Heart right ventricle (tissue), 16 donors: ENCODE measurements around the gene WASHC2C. TPM values are rescaled to one million over a fixed set of nuclear protein-coding genes. Genes with fewer than 3 reads are reported as not detected.
"Not testable (repeated sequence)": the region's sequence is repeated elsewhere in the genome, so short reads cannot be mapped to it uniquely, and the experiment has no call there.

Experiments used
- ATAC-seq, 8 donors: fragments of 200-7000 bp; cut with Tn5 transposase; one replicate each; pipeline ENCODE4 v1.9.1; 2020; ENCODE audit warnings: mild to moderate bottlenecking in 8 of 8, moderate library complexity in 8 of 8, moderate number of reproducible peaks in 1 of 8
- DNase-seq, 2 donors: peaks; one replicate each; pipeline ENCODE4 v3.0.0-alpha.2; 2020
- H3K27ac ChIP-seq, 10 donors: fragments of 200-600 bp; sonication (generic) in 2 of 10; one replicate each; pipeline versions ENCODE4 v1.5.0 to v1.8.0; 2020 to 2022; ENCODE audit warnings: mild to moderate bottlenecking in 3 of 10
- H3K27me3 ChIP-seq, 7 donors: fragments of 200-600 bp; one replicate each; pipeline ENCODE4 v1.8.0; 2021 to 2022; ENCODE audit warnings: mild to moderate bottlenecking in 2 of 7
- H3K36me3 ChIP-seq, 9 donors: fragments of 200-600 bp; sonication (generic) in 1 of 9; one replicate each; pipeline versions ENCODE4 v1.5.0 to v1.8.0; 2020 to 2022; ENCODE audit warnings: mild to moderate bottlenecking in 2 of 9
- H3K4me1 ChIP-seq, 9 donors: fragments of 200-600 bp; sonication (generic) in 1 of 9; one replicate each; pipeline versions ENCODE4 v1.5.0 to v1.8.0; 2020 to 2022; ENCODE audit warnings: mild to moderate bottlenecking in 4 of 9
- H3K4me3 ChIP-seq, 10 donors: fragments of 200-600 bp; sonication (generic) in 2 of 10; one replicate each; pipeline versions ENCODE4 v1.5.0 to v1.8.0; 2020 to 2022; ENCODE audit warnings: mild to moderate bottlenecking in 7 of 10, moderate library complexity in 2 of 10
- H3K9me3 ChIP-seq, 11 donors: fragments of 200-600 bp in 10 of 11; sonication (generic) in 2 of 11; one replicate each; pipeline versions ENCODE4 v1.5.0 to v1.8.0; 2013 to 2022; ENCODE audit warnings: mild to moderate bottlenecking in 2 of 11, control low read depth in 1 of 11, moderate library complexity in 1 of 11
- WGBS, 2 donors: extraction: QIAGEN DNeasy Blood & Tissue Kit; methylation state at CpG; one replicate each; pipeline ENCODE4 v1.1.7; 2013; ENCODE audit warnings: inconsistent platforms in 1 of 2; 5-methylcytosine and 5-hydroxymethylcytosine counted together
- intact Hi-C, 10 donors: fragments of 100-400 bp; cut with DNase I; formaldehyde crosslinking; loops; one replicate each; pipeline versions ENCODE4 v1.11.1 to v1.14.2; 2022
- polyA plus RNA-seq, 2 donors: library from polyadenylated mRNA; stranded (reverse); fragments of 200-250 nt; gene quantifications; one replicate each; pipeline ENCODE4 v1.2.3, GENCODE V29; 2013
- total RNA-seq, 10 donors: library from RNA; stranded (reverse); fragmentation: NEBNext Ultra II Directional in 3 of 10; extraction: Animal tissue kit (Norgen Biotek cat#: 25700) in 3 of 10; gene quantifications; one replicate each; pipeline versions ENCODE4 v1.2.1 to v1.2.4, GENCODE V29; 2021 to 2023
- TF ChIP-seq, protein P1 (sequence below), 9 donors: fragments of 200-600 bp; sonication (generic) in 2 of 9; IDR thresholded peaks; one replicate each; pipeline versions ENCODE4 v1.5.0 to v1.8.0; 2021 to 2022; ENCODE audit warnings: antibody characterized with exemption in 9 of 9, mild to moderate bottlenecking in 5 of 9, moderate library complexity in 1 of 9
- donor health status: Arrhythmogenic right ventricular cardiomyopathy.
- donor health status: ischemic (EF 13 %, LVEDD 7.1; RV severe dilation, severe dysfunction).
- donor health status: healthy with polysubstance abuse.
- donor health status: DM: no; HTN: yes; CAD: no.
- donor health status: DM: no; HTN: no; CAD: no.
- donor health status: ischemic (EF 25% LVEDD 6.9; RV normal size, moderate dysfunction).
- donor health status: ischemic (EF 25% LVEDD 5.7; RV mildly dilated, moderate dysfunction).
- donor health status: healthy.
- donor health status: DM: yes; HTN: yes; CAD: no.
- donor health status: Ischemic cardiomyopathy.
- donor health status: ischemic (EF 35%, LVEDD 5.7; RV mildly dilated, moderate dysfunction).
- donor health status: nonischemic (EF 11% LVEDD 7.7; RV severe dilation, severe dysfunction).
- donor health status: DM: yes; HTN: yes; CAD: no.
- donor health status: PGD.
- donor health status: ischemic (EF 29% LVEDD 5.4; RV normal size, mild dysfunction).
- donor health status: nonischemic (EF 23%, LVEDD 6.1; RV moderate dilation, normal function).

The WASHC2C gene
- total and polyA plus RNA-seq, 12 donors: 10.1 to 32.8 (median 26.0) TPM

DNA sequence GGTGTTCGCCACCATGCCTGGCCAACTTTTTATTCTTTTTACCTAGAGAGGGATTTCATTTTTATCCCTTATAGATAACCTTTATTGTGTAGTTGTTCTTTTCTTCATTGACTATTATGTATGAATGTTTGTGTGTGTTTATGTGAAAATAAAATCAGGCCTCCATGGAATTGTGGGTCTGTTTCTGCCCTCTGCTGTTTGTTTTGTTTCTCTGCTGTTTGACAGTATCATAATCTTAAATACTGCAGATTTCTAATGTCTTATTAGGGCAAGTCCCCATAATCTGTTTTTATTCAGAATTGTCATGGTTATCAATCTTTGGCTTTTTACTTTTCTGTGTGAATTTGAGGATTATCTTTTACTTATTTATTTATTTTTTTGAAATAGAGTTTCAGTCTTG, 7.8 kb downstream of the WASHC2C start:
- TF ChIP-seq, protein P1, sequence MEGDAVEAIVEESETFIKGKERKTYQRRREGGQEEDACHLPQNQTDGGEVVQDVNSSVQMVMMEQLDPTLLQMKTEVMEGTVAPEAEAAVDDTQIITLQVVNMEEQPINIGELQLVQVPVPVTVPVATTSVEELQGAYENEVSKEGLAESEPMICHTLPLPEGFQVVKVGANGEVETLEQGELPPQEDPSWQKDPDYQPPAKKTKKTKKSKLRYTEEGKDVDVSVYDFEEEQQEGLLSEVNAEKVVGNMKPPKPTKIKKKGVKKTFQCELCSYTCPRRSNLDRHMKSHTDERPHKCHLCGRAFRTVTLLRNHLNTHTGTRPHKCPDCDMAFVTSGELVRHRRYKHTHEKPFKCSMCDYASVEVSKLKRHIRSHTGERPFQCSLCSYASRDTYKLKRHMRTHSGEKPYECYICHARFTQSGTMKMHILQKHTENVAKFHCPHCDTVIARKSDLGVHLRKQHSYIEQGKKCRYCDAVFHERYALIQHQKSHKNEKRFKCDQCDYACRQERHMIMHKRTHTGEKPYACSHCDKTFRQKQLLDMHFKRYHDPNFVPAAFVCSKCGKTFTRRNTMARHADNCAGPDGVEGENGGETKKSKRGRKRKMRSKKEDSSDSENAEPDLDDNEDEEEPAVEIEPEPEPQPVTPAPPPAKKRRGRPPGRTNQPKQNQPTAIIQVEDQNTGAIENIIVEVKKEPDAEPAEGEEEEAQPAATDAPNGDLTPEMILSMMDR (IDR thresholded peaks at IDR 0.05): peak in 7 of 9 donors; percentile 22 to 49 (median 36)
- H3K4me1 ChIP-seq, H3K9me3 ChIP-seq, H3K27me3 ChIP-seq, DNase-seq, H3K27ac ChIP-seq, H3K4me3 ChIP-seq, intact Hi-C loops, ATAC-seq: not testable (repeated sequence)
- no CpG with 5 or more reads among the region's 1 CpG for WGBS, 2 donors
- H3K36me3 ChIP-seq: peaks cover 0 to 53% (median 0%) of the 10 kb centered on the region in 9 donors

DNA sequence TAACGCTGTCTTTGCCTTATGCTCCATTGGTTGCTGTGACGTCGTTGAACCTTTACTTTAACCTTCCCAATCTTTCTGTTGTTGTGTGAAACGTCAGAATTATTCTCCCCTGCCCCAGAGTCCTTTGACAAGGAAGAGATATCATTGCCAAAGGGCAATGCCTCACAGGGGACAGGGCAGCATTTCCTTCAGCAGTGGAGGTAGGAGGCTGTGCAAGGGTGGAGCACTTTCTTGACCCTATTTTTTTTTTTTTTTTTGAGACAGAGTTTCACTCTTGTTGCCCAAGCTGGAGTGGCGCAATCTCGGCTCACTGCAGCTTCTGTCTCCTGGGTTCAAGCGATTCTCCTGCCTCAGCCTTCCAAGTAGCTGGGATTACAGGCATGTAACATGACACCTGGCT, 14.5 kb downstream of the WASHC2C start:
- intact Hi-C loops, H3K4me1 ChIP-seq, H3K27ac ChIP-seq, H3K27me3 ChIP-seq, DNase-seq, ATAC-seq, H3K4me3 ChIP-seq, H3K9me3 ChIP-seq: not testable (repeated sequence)
- 85 to 90% methylated on average over 7 of the region's 7 CpGs for WGBS, 2 donors
- H3K36me3 ChIP-seq: peaks cover 0 to 58% (median 2%) of the 10 kb centered on the region in 9 donors

- peaks cover 0 to 61% (median 2%) of the 10 kb centered on the region in 9 donors for H3K36me3 ChIP-seq
- intact Hi-C loops: not testable (repeated sequence)
Observed at GRCh38 chr10:45742014-45742413, 14.9 kb downstream of the WASHC2C start.

GRCh38 chr10:45751141-45751540, 24.1 kb downstream of the WASHC2C start:
- DNase-seq, intact Hi-C loops, H3K4me3 ChIP-seq, H3K27me3 ChIP-seq, H3K4me1 ChIP-seq, ATAC-seq, H3K9me3 ChIP-seq, H3K27ac ChIP-seq: not testable (repeated sequence)
- H3K36me3 ChIP-seq: peaks cover 0 to 63% (median 7%) of the 10 kb centered on the region in 9 donors
- WGBS, 2 donors: 84 to 85% methylated on average over 1 of the region's 4 CpGs

More at GRCh38 chr10:45742014-45742413, 14.9 kb downstream of the WASHC2C start:
- H3K27ac ChIP-seq, H3K4me3 ChIP-seq, H3K4me1 ChIP-seq, H3K9me3 ChIP-seq, DNase-seq, H3K27me3 ChIP-seq, ATAC-seq: not testable (repeated sequence)
- WGBS, 2 donors: 94 to 95% methylated on average over 6 of the region's 7 CpGs

- DNase-seq, H3K9me3 ChIP-seq, intact Hi-C loops, ATAC-seq, H3K4me1 ChIP-seq, H3K27me3 ChIP-seq, H3K4me3 ChIP-seq, H3K27ac ChIP-seq: not testable (repeated sequence)
- peaks cover 0 to 57% (median 7%) of the 10 kb centered on the region in 9 donors for H3K36me3 ChIP-seq
- 86 to 90% methylated on average over 3 to 4 of the region's 5 CpGs for WGBS, 2 donors
Observed at GRCh38 chr10:45752210-45752609, 25.1 kb downstream of the WASHC2C start.

DNA sequence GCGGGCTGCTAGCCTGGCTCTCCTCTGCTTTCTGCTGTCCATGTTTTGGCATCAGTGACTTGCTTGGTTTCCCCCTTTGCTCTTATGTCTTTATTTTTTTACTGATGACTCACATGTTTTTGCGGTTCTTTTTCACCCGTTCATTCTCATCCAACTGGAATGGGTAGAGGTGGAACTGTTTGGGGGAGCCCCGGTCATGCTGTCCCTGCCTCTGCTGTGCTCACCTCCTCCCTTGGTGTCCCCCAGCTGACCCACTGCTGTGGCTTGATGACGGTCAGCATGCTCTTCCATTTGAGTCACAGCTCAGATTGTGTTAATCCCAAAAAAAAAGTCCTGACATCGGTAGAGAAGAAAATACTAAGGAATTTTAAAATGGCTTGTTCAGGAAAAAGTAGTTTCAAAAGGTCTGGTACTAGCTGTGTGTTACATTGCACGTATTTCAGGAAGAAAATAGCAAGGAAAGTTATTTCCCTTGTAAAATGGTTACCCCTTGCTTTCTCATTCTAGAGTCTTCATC, 27.0 kb downstream of the WASHC2C start:
- H3K9me3 ChIP-seq, H3K4me1 ChIP-seq, H3K27ac ChIP-seq, H3K27me3 ChIP-seq, intact Hi-C loops, ATAC-seq, DNase-seq, H3K4me3 ChIP-seq: not testable (repeated sequence)
- 92 to 96% methylated on average over 5 of the region's 7 CpGs for WGBS, 2 donors
- peaks cover 0 to 62% (median 7%) of the 10 kb centered on the region in 9 donors for H3K36me3 ChIP-seq

DNA sequence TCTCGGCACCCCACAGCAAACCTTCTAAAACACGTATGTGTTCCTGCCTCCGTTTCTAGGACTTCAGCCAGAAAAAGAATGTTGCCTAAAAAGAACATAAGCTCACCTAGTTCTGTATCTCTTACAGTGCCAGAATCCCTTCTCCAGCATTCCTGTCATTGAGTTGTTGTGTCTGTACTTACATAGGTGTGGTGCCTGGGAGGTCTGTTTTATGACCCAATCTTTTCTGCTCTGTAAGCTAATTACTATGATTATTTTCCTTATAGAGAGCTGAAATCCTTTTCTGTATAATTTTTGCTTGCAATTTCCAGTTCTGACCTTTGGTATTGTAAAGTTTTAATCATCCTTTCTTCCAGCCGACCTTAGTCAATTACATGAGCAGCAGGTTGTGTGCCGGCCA, 28.0 kb downstream of the WASHC2C start:
- WGBS, 2 donors: 91 to 92% methylated on average over 3 of the region's 5 CpGs

GRCh38 chr10:45756065-45756464, 29.0 kb downstream of the WASHC2C start:
- H3K4me1 ChIP-seq, DNase-seq, H3K27me3 ChIP-seq, H3K27ac ChIP-seq, H3K4me3 ChIP-seq, intact Hi-C loops, H3K9me3 ChIP-seq: not testable (repeated sequence)
- WGBS, 2 donors: 23 to 78% methylated on average over 1 of the region's 3 CpGs
- H3K36me3 ChIP-seq: peaks cover 0 to 59% (median 7%) of the 10 kb centered on the region in 9 donors
- ATAC-seq: peak in 5 of 8 donors; percentile 62 to 81 (median 68)

More for the DNA sequence above, 28.0 kb downstream of the WASHC2C start:
- H3K4me1 ChIP-seq, H3K9me3 ChIP-seq, H3K27me3 ChIP-seq, intact Hi-C loops, H3K4me3 ChIP-seq, H3K27ac ChIP-seq, DNase-seq, ATAC-seq: not testable (repeated sequence)
- peaks cover 0 to 59% (median 7%) of the 10 kb centered on the region in 9 donors for H3K36me3 ChIP-seq

DNA sequence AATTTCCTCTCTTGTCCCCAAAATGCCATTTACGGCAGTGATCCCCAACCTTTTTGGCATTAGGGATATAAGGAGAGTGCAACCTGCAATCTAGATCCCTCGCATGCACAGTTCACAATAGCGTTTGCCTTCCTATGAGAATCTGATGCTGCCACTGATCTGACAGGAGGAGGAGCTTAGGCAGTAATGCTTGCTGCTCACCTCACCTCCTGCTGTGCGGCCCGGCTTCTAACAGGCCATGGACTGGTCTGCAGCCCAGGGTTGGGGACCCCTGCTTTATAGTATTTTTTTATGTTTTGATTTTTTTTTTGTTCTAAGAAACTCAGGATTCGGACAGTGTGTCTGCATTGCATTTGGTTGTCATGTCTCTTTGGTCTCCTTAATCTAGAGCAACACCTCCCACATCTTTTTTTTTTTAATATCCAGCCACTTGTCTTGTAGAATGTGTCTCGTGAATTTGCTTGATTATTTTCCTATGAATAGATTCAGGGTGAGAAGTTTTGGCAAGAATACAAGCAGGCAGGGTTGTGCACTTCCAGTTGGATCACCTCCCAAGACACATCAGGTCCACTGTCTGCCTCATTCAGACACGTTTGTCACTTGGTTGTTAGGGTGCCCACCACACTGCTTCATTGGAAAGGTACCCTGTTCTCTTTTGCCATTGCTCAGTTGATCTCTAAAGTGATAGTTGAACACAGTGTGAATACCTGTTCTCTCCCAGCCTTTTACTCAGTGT, 30.8 kb downstream of the WASHC2C start:
- DNase-seq (peak; percentile 6 to 25), ATAC-seq (peak; percentile 47 to 82 (median 72))
- H3K36me3 ChIP-seq: peaks cover 0 to 55% (median 0%) of the 10 kb centered on the region in 9 donors

GRCh38 chr10:45761622-45762021, 34.6 kb downstream of the WASHC2C start:
- H3K27me3 ChIP-seq, H3K4me3 ChIP-seq, intact Hi-C loops, H3K27ac ChIP-seq, DNase-seq, H3K4me1 ChIP-seq, H3K9me3 ChIP-seq, ATAC-seq: not testable (repeated sequence)
- peaks cover 0 to 41% (median 3%) of the 10 kb centered on the region in 9 donors for H3K36me3 ChIP-seq
- WGBS, 2 donors: 62 to 72% methylated on average over 6 of the region's 6 CpGs

More for the DNA sequence above, 30.8 kb downstream of the WASHC2C start:
- WGBS, 2 donors: 48 to 63% methylated on average over 8 of the region's 8 CpGs
- H3K9me3 ChIP-seq, H3K4me3 ChIP-seq, intact Hi-C loops, H3K4me1 ChIP-seq, H3K27me3 ChIP-seq: not testable (repeated sequence)
- H3K27ac ChIP-seq: peak overlapping the region in 4 of 10 donors; percentile 13 to 55 (median 34)
